WTC11 (cell line): ENCODE results near the gene POLR2M. TPM values are rescaled to one million over a fixed set of nuclear protein-coding genes. Genes with fewer than 3 reads are reported as not detected.

Experiments used
- ATAC-seq: fragments of 200-7000 bp; cut with Tn5 transposase; 2 replicates; pipeline ENCODE4 v1.10.0; 2021; ENCODE audit warnings: mild to moderate bottlenecking, moderate library complexity
- CTCF ChIA-PET: fragments of 300-600 bp; sonication (Branson Sonifier 250); formaldehyde crosslinking; loops from one replicate; lab custom pipeline; 2021; ENCODE audit warnings: antibody characterized with exemption; lab: Charles Lee
- POLR2A ChIA-PET: fragments of 350-600 bp; sonication (Branson Sonifier 250); formaldehyde crosslinking; loops from one replicate; lab custom pipeline; 2021; ENCODE audit warnings: antibody characterized with exemption; lab: Charles Lee
- DNase-seq: peaks from one replicate; pipeline ENCODE4 v3.0.0; 2021; ENCODE audit warnings: low spot score
- H3K27ac Mint-ChIP-seq: 2 replicates; pipeline ENCODE4 v1.8.0; 2021; ENCODE audit warnings: mixed read lengths
- H3K27me3 Mint-ChIP-seq: 2 replicates; pipeline ENCODE4 v1.8.0; 2021; ENCODE audit warnings: low read depth, mild to moderate bottlenecking, moderate library complexity, mixed read lengths
- H3K36me3 Mint-ChIP-seq: 2 replicates; pipeline ENCODE4 v1.8.0; 2021; ENCODE audit warnings: mixed read lengths
- H3K4me1 Mint-ChIP-seq: 2 replicates; pipeline ENCODE4 v1.8.0; 2022; ENCODE audit warnings: mixed read lengths
- H3K4me3 Mint-ChIP-seq: 2 replicates; pipeline ENCODE4 v1.8.0; 2021; ENCODE audit warnings: mild to moderate bottlenecking, moderate library complexity, mixed read lengths
- H3K9me3 Mint-ChIP-seq: 2 replicates; pipeline ENCODE4 v1.8.0; 2021; ENCODE audit warnings: mixed read lengths
- CBFB ChIP-seq: sonication (generic); formaldehyde crosslinking; IDR thresholded peaks from 2 replicates; pipeline ENCODE4 v1.8.1; 2022; ENCODE audit warnings: mild to moderate bottlenecking, low read depth, missing genetic modification reagents
- CREM ChIP-seq: sonication (generic); formaldehyde crosslinking; IDR thresholded peaks from 2 replicates; pipeline ENCODE4 v1.8.1; 2022; ENCODE audit warnings: mild to moderate bottlenecking, missing genetic modification reagents, moderate library complexity
- EMX1 ChIP-seq: fragments of 250-450 bp; sonication (Bioruptor Pico); IDR thresholded peaks from 2 replicates; pipeline ENCODE4 v1.8.0; 2021; ENCODE audit warnings: mild to moderate bottlenecking
- GABPB1 ChIP-seq: sonication (generic); formaldehyde crosslinking; IDR thresholded peaks from 2 replicates; pipeline ENCODE4 v1.8.1; 2023; ENCODE audit warnings: mild to moderate bottlenecking, missing genetic modification reagents
- GRHL2 ChIP-seq: fragments of 250-450 bp; sonication (Bioruptor Pico); IDR thresholded peaks from 2 replicates; pipeline ENCODE4 v1.8.0; 2022; ENCODE audit warnings: mild to moderate bottlenecking, moderate library complexity; ENCODE audit not compliant: insufficient replicate concordance, severe bottlenecking
- IRF2 ChIP-seq: sonication (generic); formaldehyde crosslinking; IDR thresholded peaks from 2 replicates; pipeline ENCODE4 v1.8.0; 2022; ENCODE audit warnings: low read depth, missing genetic modification reagents, borderline replicate concordance
- JAZF1 ChIP-seq: fragments of 250-450 bp; sonication (Bioruptor Pico); IDR thresholded peaks from 2 replicates; pipeline ENCODE4 v1.9.0; 2021; ENCODE audit warnings: moderate library complexity, mild to moderate bottlenecking, inconsistent platforms
- NR1H2 ChIP-seq: sonication (generic); formaldehyde crosslinking; IDR thresholded peaks from 2 replicates; pipeline ENCODE4 v1.9.0; 2021; ENCODE audit warnings: mild to moderate bottlenecking, moderate library complexity, missing genetic modification reagents
- RORB ChIP-seq: fragments of 250-450 bp; sonication (Bioruptor Pico); IDR thresholded peaks from 2 replicates; pipeline ENCODE4 v1.9.0; 2021; ENCODE audit warnings: mild to moderate bottlenecking
- SMAD3 ChIP-seq: sonication (generic); formaldehyde crosslinking; IDR thresholded peaks from 2 replicates; pipeline ENCODE4 v1.8.0; 2022; ENCODE audit warnings: missing genetic modification reagents, mild to moderate bottlenecking, borderline replicate concordance
- TEAD4 ChIP-seq: sonication (generic); formaldehyde crosslinking; IDR thresholded peaks from 2 replicates; pipeline ENCODE4 v1.8.0; 2022; ENCODE audit warnings: mild to moderate bottlenecking, missing genetic modification reagents
- ZBTB21 ChIP-seq: sonication (generic); formaldehyde crosslinking; IDR thresholded peaks from 2 replicates; pipeline ENCODE4 v1.8.1; 2023; ENCODE audit warnings: mild to moderate bottlenecking, missing genetic modification reagents, borderline replicate concordance
- ZNF138 ChIP-seq: sonication (generic); formaldehyde crosslinking; conservative IDR thresholded peaks from 2 replicates; pipeline ENCODE4 v1.8.1; 2022; ENCODE audit warnings: mild to moderate bottlenecking, moderate library complexity, missing genetic modification reagents
- ZNF219 ChIP-seq: sonication (generic); formaldehyde crosslinking; IDR thresholded peaks from 2 replicates; pipeline ENCODE4 v1.8.0; 2023; ENCODE audit warnings: missing genetic modification reagents, mild to moderate bottlenecking, borderline replicate concordance
- ZNF317 ChIP-seq: sonication (generic); formaldehyde crosslinking; IDR thresholded peaks from 2 replicates; pipeline ENCODE4 v1.8.1; 2023; ENCODE audit warnings: low read depth, mild to moderate bottlenecking, moderate library complexity, missing genetic modification reagents, borderline replicate concordance
- total RNA-seq: library from RNA; stranded (reverse); gene quantifications from 3 replicates; pipeline ENCODE4 v1.2.3, GENCODE V29; 2021
- TF ChIP-seq, protein P1 (sequence below): sonication (generic); formaldehyde crosslinking; IDR thresholded peaks from 2 replicates; pipeline ENCODE4 v1.8.0; 2023; ENCODE audit warnings: missing genetic modification reagents, mild to moderate bottlenecking, borderline replicate concordance
- TF ChIP-seq, protein P2 (sequence below): sonication (generic); formaldehyde crosslinking; IDR thresholded peaks from 2 replicates; pipeline ENCODE4 v1.8.0; 2023; ENCODE audit warnings: mild to moderate bottlenecking, missing genetic modification reagents
- TF ChIP-seq, protein P3 (sequence below): sonication (generic); formaldehyde crosslinking; conservative IDR thresholded peaks from 2 replicates; pipeline ENCODE4 v1.8.1; 2023; ENCODE audit warnings: mild to moderate bottlenecking, low read depth, missing genetic modification reagents, moderate library complexity
- TF ChIP-seq, protein P4 (sequence below): sonication (generic); formaldehyde crosslinking; IDR thresholded peaks from 2 replicates; pipeline ENCODE4 v1.8.0; 2022; ENCODE audit warnings: mild to moderate bottlenecking, missing genetic modification reagents
- TF ChIP-seq, protein P5 (sequence below): sonication (generic); formaldehyde crosslinking; IDR thresholded peaks from 2 replicates; pipeline ENCODE4 v1.8.1; 2023; ENCODE audit warnings: mild to moderate bottlenecking, missing genetic modification reagents, borderline replicate concordance

Gene POLR2M
- total RNA-seq, 1 experiment from 2014 or later, result 84.4 TPM

DNA sequence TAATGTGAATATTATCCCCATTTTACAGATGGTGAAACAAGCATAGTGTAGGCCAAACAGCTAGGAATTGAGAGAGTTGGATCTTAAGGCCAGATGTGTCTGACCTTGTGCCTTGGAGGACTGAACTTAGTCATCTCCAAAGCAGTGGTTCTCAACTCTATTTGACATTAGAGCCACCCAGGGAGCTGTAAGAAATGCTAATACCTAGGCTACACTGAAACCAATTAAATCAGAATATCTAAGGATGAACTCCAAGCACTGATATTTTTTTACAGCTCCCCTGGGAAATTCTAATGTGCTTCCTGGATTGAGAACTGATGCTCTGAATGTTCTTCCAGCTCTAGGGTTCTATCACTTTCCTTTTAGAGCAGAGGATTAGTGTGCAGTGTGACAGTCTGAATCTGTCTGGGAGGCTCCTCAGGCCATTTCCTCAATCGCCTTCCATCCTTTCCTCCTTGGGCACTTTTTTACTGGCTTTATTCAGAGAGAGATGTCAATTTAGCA, 32.3 kb downstream of the POLR2M start:
- Mint-ChIP-seq H3K9me3 (peaks cover 6% of the 10 kb centered on the region), H3K27me3 (no peaks in the 10 kb centered on the region), H3K27ac (no peak overlapping the region), H3K4me1 (peaks cover 12% of the 10 kb centered on the region), H3K36me3 (peaks cover 3% of the 10 kb centered on the region; the same call in 1 of the 2 replicates), H3K4me3 (no peak overlapping the region)
- ATAC-seq (no peak), DNase-seq (no peak)
- ChIA-PET CTCF (interaction anchor here (0.6 to 1.0 kb wide), 3 partner anchors 12 to 122 kb away, joined by 3 to 4 read pairs (median 3); no protein-coding TSS in a partner anchor), POLR2A (no interaction called here)
- no peak for TF ChIP-seq TEAD4 (CRISPR knock-in tag)
- TF ChIP-seq NR1H2 (CRISPR knock-in tag), result no peak
- TF ChIP-seq GABPB1 (CRISPR knock-in tag), result no peak
- no peak for TF ChIP-seq CBFB (CRISPR knock-in tag)
- no peak for TF ChIP-seq ZNF317
- TF ChIP-seq CREM (CRISPR knock-in tag), result no peak
- no peak for TF ChIP-seq GRHL2 (CRISPR knock-in tag)
- no peak for TF ChIP-seq IRF2
- TF ChIP-seq, protein P1, sequence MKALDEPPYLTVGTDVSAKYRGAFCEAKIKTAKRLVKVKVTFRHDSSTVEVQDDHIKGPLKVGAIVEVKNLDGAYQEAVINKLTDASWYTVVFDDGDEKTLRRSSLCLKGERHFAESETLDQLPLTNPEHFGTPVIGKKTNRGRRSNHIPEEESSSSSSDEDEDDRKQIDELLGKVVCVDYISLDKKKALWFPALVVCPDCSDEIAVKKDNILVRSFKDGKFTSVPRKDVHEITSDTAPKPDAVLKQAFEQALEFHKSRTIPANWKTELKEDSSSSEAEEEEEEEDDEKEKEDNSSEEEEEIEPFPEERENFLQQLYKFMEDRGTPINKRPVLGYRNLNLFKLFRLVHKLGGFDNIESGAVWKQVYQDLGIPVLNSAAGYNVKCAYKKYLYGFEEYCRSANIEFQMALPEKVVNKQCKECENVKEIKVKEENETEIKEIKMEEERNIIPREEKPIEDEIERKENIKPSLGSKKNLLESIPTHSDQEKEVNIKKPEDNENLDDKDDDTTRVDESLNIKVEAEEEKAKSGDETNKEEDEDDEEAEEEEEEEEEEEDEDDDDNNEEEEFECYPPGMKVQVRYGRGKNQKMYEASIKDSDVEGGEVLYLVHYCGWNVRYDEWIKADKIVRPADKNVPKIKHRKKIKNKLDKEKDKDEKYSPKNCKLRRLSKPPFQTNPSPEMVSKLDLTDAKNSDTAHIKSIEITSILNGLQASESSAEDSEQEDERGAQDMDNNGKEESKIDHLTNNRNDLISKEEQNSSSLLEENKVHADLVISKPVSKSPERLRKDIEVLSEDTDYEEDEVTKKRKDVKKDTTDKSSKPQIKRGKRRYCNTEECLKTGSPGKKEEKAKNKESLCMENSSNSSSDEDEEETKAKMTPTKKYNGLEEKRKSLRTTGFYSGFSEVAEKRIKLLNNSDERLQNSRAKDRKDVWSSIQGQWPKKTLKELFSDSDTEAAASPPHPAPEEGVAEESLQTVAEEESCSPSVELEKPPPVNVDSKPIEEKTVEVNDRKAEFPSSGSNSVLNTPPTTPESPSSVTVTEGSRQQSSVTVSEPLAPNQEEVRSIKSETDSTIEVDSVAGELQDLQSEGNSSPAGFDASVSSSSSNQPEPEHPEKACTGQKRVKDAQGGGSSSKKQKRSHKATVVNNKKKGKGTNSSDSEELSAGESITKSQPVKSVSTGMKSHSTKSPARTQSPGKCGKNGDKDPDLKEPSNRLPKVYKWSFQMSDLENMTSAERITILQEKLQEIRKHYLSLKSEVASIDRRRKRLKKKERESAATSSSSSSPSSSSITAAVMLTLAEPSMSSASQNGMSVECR (CRISPR knock-in tag), result no peak
- TF ChIP-seq, protein P2, sequence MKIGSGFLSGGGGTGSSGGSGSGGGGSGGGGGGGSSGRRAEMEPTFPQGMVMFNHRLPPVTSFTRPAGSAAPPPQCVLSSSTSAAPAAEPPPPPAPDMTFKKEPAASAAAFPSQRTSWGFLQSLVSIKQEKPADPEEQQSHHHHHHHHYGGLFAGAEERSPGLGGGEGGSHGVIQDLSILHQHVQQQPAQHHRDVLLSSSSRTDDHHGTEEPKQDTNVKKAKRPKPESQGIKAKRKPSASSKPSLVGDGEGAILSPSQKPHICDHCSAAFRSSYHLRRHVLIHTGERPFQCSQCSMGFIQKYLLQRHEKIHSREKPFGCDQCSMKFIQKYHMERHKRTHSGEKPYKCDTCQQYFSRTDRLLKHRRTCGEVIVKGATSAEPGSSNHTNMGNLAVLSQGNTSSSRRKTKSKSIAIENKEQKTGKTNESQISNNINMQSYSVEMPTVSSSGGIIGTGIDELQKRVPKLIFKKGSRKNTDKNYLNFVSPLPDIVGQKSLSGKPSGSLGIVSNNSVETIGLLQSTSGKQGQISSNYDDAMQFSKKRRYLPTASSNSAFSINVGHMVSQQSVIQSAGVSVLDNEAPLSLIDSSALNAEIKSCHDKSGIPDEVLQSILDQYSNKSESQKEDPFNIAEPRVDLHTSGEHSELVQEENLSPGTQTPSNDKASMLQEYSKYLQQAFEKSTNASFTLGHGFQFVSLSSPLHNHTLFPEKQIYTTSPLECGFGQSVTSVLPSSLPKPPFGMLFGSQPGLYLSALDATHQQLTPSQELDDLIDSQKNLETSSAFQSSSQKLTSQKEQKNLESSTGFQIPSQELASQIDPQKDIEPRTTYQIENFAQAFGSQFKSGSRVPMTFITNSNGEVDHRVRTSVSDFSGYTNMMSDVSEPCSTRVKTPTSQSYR (CRISPR knock-in tag), result no peak
- TF ChIP-seq, protein P3, sequence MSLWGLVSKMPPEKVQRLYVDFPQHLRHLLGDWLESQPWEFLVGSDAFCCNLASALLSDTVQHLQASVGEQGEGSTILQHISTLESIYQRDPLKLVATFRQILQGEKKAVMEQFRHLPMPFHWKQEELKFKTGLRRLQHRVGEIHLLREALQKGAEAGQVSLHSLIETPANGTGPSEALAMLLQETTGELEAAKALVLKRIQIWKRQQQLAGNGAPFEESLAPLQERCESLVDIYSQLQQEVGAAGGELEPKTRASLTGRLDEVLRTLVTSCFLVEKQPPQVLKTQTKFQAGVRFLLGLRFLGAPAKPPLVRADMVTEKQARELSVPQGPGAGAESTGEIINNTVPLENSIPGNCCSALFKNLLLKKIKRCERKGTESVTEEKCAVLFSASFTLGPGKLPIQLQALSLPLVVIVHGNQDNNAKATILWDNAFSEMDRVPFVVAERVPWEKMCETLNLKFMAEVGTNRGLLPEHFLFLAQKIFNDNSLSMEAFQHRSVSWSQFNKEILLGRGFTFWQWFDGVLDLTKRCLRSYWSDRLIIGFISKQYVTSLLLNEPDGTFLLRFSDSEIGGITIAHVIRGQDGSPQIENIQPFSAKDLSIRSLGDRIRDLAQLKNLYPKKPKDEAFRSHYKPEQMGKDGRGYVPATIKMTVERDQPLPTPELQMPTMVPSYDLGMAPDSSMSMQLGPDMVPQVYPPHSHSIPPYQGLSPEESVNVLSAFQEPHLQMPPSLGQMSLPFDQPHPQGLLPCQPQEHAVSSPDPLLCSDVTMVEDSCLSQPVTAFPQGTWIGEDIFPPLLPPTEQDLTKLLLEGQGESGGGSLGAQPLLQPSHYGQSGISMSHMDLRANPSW, result no peak
- TF ChIP-seq ZNF138 (CRISPR knock-in tag), result no peak
- TF ChIP-seq, protein P4, sequence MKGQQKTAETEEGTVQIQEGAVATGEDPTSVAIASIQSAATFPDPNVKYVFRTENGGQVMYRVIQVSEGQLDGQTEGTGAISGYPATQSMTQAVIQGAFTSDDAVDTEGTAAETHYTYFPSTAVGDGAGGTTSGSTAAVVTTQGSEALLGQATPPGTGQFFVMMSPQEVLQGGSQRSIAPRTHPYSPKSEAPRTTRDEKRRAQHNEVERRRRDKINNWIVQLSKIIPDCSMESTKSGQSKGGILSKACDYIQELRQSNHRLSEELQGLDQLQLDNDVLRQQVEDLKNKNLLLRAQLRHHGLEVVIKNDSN, result no peak

DNA sequence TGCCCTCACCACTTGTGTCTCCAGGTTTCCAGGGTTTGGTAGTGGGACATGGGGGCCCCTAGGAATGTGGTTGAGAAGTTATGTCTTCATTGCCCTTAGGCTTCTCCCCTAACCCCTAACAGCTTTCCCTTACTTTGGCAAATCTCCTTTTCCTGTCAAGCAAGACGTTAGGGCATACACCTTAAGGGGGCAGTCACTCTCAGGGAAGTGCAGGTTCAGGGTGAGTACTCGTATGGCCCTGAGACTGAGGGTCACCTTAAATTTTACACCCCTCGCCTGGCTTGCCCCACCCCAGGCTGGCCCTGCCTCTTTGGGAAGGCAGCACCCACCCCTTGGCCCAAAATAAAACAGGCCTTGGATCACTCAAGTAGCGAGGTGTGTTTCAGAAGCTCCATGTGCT, 33.5 kb downstream of the POLR2M start:
- H3K9me3 Mint-ChIP-seq, result peaks cover 6% of the 10 kb centered on the region

More for the DNA sequence above, 33.5 kb downstream of the POLR2M start:
- CTCF ChIA-PET, result interaction anchor here (0.8 to 1.6 kb wide), 11 partner anchors 8 to 443 kb away, joined by 3 to 15 read pairs (median 5); no protein-coding TSS in a partner anchor
- DNase-seq (no peak), ATAC-seq (peak; percentile 85)
- H3K27me3 Mint-ChIP-seq, result no peaks in the 10 kb centered on the region
- POLR2A ChIA-PET, result no interaction called here
- H3K36me3 Mint-ChIP-seq, result peaks cover 3% of the 10 kb centered on the region; the same call in 1 of the 2 replicates
- no peak overlapping the region for H3K4me3 Mint-ChIP-seq
- peaks cover 6% of the 10 kb centered on the region; the same call in 1 of the 2 replicates for H3K4me1 Mint-ChIP-seq
- TF ChIP-seq, protein P5, sequence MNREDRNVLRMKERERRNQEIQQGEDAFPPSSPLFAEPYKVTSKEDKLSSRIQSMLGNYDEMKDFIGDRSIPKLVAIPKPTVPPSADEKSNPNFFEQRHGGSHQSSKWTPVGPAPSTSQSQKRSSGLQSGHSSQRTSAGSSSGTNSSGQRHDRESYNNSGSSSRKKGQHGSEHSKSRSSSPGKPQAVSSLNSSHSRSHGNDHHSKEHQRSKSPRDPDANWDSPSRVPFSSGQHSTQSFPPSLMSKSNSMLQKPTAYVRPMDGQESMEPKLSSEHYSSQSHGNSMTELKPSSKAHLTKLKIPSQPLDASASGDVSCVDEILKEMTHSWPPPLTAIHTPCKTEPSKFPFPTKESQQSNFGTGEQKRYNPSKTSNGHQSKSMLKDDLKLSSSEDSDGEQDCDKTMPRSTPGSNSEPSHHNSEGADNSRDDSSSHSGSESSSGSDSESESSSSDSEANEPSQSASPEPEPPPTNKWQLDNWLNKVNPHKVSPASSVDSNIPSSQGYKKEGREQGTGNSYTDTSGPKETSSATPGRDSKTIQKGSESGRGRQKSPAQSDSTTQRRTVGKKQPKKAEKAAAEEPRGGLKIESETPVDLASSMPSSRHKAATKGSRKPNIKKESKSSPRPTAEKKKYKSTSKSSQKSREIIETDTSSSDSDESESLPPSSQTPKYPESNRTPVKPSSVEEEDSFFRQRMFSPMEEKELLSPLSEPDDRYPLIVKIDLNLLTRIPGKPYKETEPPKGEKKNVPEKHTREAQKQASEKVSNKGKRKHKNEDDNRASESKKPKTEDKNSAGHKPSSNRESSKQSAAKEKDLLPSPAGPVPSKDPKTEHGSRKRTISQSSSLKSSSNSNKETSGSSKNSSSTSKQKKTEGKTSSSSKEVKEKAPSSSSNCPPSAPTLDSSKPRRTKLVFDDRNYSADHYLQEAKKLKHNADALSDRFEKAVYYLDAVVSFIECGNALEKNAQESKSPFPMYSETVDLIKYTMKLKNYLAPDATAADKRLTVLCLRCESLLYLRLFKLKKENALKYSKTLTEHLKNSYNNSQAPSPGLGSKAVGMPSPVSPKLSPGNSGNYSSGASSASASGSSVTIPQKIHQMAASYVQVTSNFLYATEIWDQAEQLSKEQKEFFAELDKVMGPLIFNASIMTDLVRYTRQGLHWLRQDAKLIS (CRISPR knock-in tag), result no peak
- no peak for TF ChIP-seq ZNF219 (CRISPR knock-in tag)
- TF ChIP-seq RORB (CRISPR knock-in tag), result no peak
- no peak for TF ChIP-seq EMX1
- no peak for TF ChIP-seq ZBTB21
- no peak for TF ChIP-seq SMAD3
- TF ChIP-seq ZNF317, result no peak
- no peak for TF ChIP-seq JAZF1 (CRISPR knock-in tag)
- TF ChIP-seq, all 79 proteins: peak for 0
- no peak overlapping the region for H3K27ac Mint-ChIP-seq
